ENCODE measurements around the gene CDK10.

Gene CDK10

GRCh38 chr16:89690392-89690901 lies 4.0 kb downstream of the CDK10 start:
- no peak overlapping the region for H3K56ac ChIP-seq (ENCODE audit: low read length)
- H2AK5ac ChIP-seq (ENCODE audit: low read length): no peak overlapping the region
- H2BK5ac ChIP-seq (ENCODE audit: low read length): no peak overlapping the region
- no peak overlapping the region for H3K9ac ChIP-seq (ENCODE audit: low read length)
- no peak overlapping the region for H3K23ac ChIP-seq (ENCODE audit: low read length)
- no peak overlapping the region for H3K4me3 ChIP-seq (ENCODE audit: low read length)
- no peak overlapping the region for H4K5ac ChIP-seq (ENCODE audit: low read length)
- H4K8ac ChIP-seq (ENCODE audit: low read depth, low read length): no peak overlapping the region
- H3K27me3 ChIP-seq (ENCODE audit: insufficient read depth, low read length, poor library complexity): no peaks in the 10 kb centered on the region
- H3K79me2 ChIP-seq (ENCODE audit: control insufficient read depth, insufficient read depth, low read length): peaks cover 5% of the 10 kb centered on the region
- WGBS (ENCODE audit: extremely low coverage, insufficient coverage, low lambda C conversion rate): no CpG with 5 or more reads among the region's 16 CpGs
- no peak overlapping the region for H3K4ac ChIP-seq (ENCODE audit: low read depth, low read length)
- DNase-seq: no peak
- H3K18ac ChIP-seq (ENCODE audit: low read length): no peak overlapping the region
- H2BK120ac ChIP-seq (ENCODE audit: low read depth, low read length): no peak overlapping the region
- H3K79me1 ChIP-seq (ENCODE audit: low read length): peaks cover 7% of the 10 kb centered on the region
- H3K4me2 ChIP-seq (ENCODE audit: low read length): no peak overlapping the region
- H3K27ac ChIP-seq (ENCODE audit: low read depth, low read length): no peak overlapping the region
- H3K4me1 ChIP-seq (ENCODE audit: control insufficient read depth, low read depth, low read length): peaks cover 2% of the 10 kb centered on the region
- peaks cover 10% of the 10 kb centered on the region for H3K36me3 ChIP-seq (ENCODE audit: control insufficient read depth, insufficient read depth, low read length)
- H2BK15ac ChIP-seq (replicated peaks; ENCODE audit: low read depth): no peak overlapping the region

GRCh38 chr16:89691231-89691985 lies 4.9 kb downstream of the CDK10 start:
- Histone ChIP-seq H3K36me3 (ENCODE audit: control insufficient read depth, insufficient read depth, low read length) (peaks cover 10% of the 10 kb centered on the region), H3K4me3 (ENCODE audit: low read length) (no peak overlapping the region), H3K9ac (ENCODE audit: low read length) (no peak overlapping the region), H2AK5ac (ENCODE audit: low read length) (no peak overlapping the region), H2BK15ac (replicated peaks; ENCODE audit: low read depth) (no peak overlapping the region), H3K4me1 (ENCODE audit: control insufficient read depth, low read depth, low read length) (peaks cover 2% of the 10 kb centered on the region), H2BK120ac (ENCODE audit: low read depth, low read length) (no peak overlapping the region), H2BK5ac (ENCODE audit: low read length) (no peak overlapping the region), H3K27ac (ENCODE audit: low read depth, low read length) (no peak overlapping the region), H3K79me2 (ENCODE audit: control insufficient read depth, insufficient read depth, low read length) (peaks cover 5% of the 10 kb centered on the region), H3K56ac (ENCODE audit: low read length) (no peak overlapping the region), H3K18ac (ENCODE audit: low read length) (no peak overlapping the region), H4K5ac (ENCODE audit: low read length) (no peak overlapping the region), H3K23ac (ENCODE audit: low read length) (no peak overlapping the region), H3K27me3 (ENCODE audit: insufficient read depth, low read length, poor library complexity) (no peaks in the 10 kb centered on the region), H4K8ac (ENCODE audit: low read depth, low read length) (no peak overlapping the region), H3K4me2 (ENCODE audit: low read length) (no peak overlapping the region), H3K79me1 (ENCODE audit: low read length) (peaks cover 7% of the 10 kb centered on the region), H3K4ac (ENCODE audit: low read depth, low read length) (no peak overlapping the region)
- whole genome bisulfite sequencing (ENCODE audit: extremely low coverage, insufficient coverage, low lambda C conversion rate): no CpG with 5 or more reads among the region's 21 CpGs
- no peak for DNase-seq

GRCh38 chr16:89691986-89692569 lies 5.6 kb downstream of the CDK10 start:
- Histone ChIP-seq H2AK5ac (ENCODE audit: low read length) (no peak overlapping the region), H3K4me3 (ENCODE audit: low read length) (no peak overlapping the region), H3K27me3 (ENCODE audit: insufficient read depth, low read length, poor library complexity) (no peaks in the 10 kb centered on the region), H3K23ac (ENCODE audit: low read length) (no peak overlapping the region), H3K4me1 (ENCODE audit: control insufficient read depth, low read depth, low read length) (peaks cover 2% of the 10 kb centered on the region), H3K27ac (ENCODE audit: low read depth, low read length) (no peak overlapping the region), H3K36me3 (ENCODE audit: control insufficient read depth, insufficient read depth, low read length) (peaks cover 12% of the 10 kb centered on the region), H2BK5ac (ENCODE audit: low read length) (no peak overlapping the region), H2BK15ac (replicated peaks; ENCODE audit: low read depth) (no peak overlapping the region), H3K79me1 (ENCODE audit: low read length) (peaks cover 7% of the 10 kb centered on the region), H3K18ac (ENCODE audit: low read length) (no peak overlapping the region), H3K56ac (ENCODE audit: low read length) (no peak overlapping the region), H3K9ac (ENCODE audit: low read length) (no peak overlapping the region), H4K5ac (ENCODE audit: low read length) (no peak overlapping the region), H2BK120ac (ENCODE audit: low read depth, low read length) (no peak overlapping the region), H3K4ac (ENCODE audit: low read depth, low read length) (no peak overlapping the region), H3K79me2 (ENCODE audit: control insufficient read depth, insufficient read depth, low read length) (peaks cover 5% of the 10 kb centered on the region), H4K8ac (ENCODE audit: low read depth, low read length) (no peak overlapping the region), H3K4me2 (ENCODE audit: low read length) (no peak overlapping the region)
- WGBS (ENCODE audit: extremely low coverage, insufficient coverage, low lambda C conversion rate): no CpG with 5 or more reads among the region's 13 CpGs
- DNase-seq: no peak

GRCh38 chr16:89693289-89693731 lies 6.8 kb downstream of the CDK10 start:
- no peaks in the 10 kb centered on the region for H3K79me2 ChIP-seq (ENCODE audit: control insufficient read depth, insufficient read depth, low read length)
- H3K18ac ChIP-seq (ENCODE audit: low read length): no peak overlapping the region
- no peak overlapping the region for H3K56ac ChIP-seq (ENCODE audit: low read length)
- H3K4me2 ChIP-seq (ENCODE audit: low read length): no peak overlapping the region
- H2AK5ac ChIP-seq (ENCODE audit: low read length): no peak overlapping the region
- H3K36me3 ChIP-seq (ENCODE audit: control insufficient read depth, insufficient read depth, low read length): peaks cover 12% of the 10 kb centered on the region
- no peaks in the 10 kb centered on the region for H3K4me1 ChIP-seq (ENCODE audit: control insufficient read depth, low read depth, low read length)
- H3K9ac ChIP-seq (ENCODE audit: low read length): no peak overlapping the region
- no peak overlapping the region for H3K23ac ChIP-seq (ENCODE audit: low read length)
- H3K4ac ChIP-seq (ENCODE audit: low read depth, low read length): no peak overlapping the region
- H3K27ac ChIP-seq (ENCODE audit: low read depth, low read length): no peak overlapping the region
- no CpG with 5 or more reads among the region's 11 CpGs for WGBS (ENCODE audit: extremely low coverage, insufficient coverage, low lambda C conversion rate)
- no peak for DNase-seq
- no peak overlapping the region for H4K8ac ChIP-seq (ENCODE audit: low read depth, low read length)
- no peak overlapping the region for H4K5ac ChIP-seq (ENCODE audit: low read length)
- H3K79me1 ChIP-seq (ENCODE audit: low read length): no peaks in the 10 kb centered on the region
- no peak overlapping the region for H3K4me3 ChIP-seq (ENCODE audit: low read length)
- no peak overlapping the region for H2BK120ac ChIP-seq (ENCODE audit: low read depth, low read length)
- no peaks in the 10 kb centered on the region for H3K27me3 ChIP-seq (ENCODE audit: insufficient read depth, low read length, poor library complexity)
- no peak overlapping the region for H2BK15ac ChIP-seq (replicated peaks; ENCODE audit: low read depth)
- H2BK5ac ChIP-seq (ENCODE audit: low read length): no peak overlapping the region

GRCh38 chr16:89693931-89694783 lies 7.7 kb downstream of the CDK10 start:
- no peak overlapping the region for H3K9ac ChIP-seq (ENCODE audit: low read length)
- H2BK15ac ChIP-seq (replicated peaks; ENCODE audit: low read depth): no peak overlapping the region
- no peaks in the 10 kb centered on the region for H3K79me1 ChIP-seq (ENCODE audit: low read length)
- H4K5ac ChIP-seq (ENCODE audit: low read length): no peak overlapping the region
- no peak overlapping the region for H2AK5ac ChIP-seq (ENCODE audit: low read length)
- H3K79me2 ChIP-seq (ENCODE audit: control insufficient read depth, insufficient read depth, low read length): no peaks in the 10 kb centered on the region
- no peak overlapping the region for H3K4me2 ChIP-seq (ENCODE audit: low read length)
- DNase-seq: no peak
- H3K4me3 ChIP-seq (ENCODE audit: low read length): no peak overlapping the region
- peaks cover 11% of the 10 kb centered on the region for H3K36me3 ChIP-seq (ENCODE audit: control insufficient read depth, insufficient read depth, low read length)
- no peaks in the 10 kb centered on the region for H3K27me3 ChIP-seq (ENCODE audit: insufficient read depth, low read length, poor library complexity)
- H2BK120ac ChIP-seq (ENCODE audit: low read depth, low read length): no peak overlapping the region
- H3K4me1 ChIP-seq (ENCODE audit: control insufficient read depth, low read depth, low read length): no peaks in the 10 kb centered on the region
- H3K27ac ChIP-seq (ENCODE audit: low read depth, low read length): no peak overlapping the region
- H3K18ac ChIP-seq (ENCODE audit: low read length): no peak overlapping the region
- no peak overlapping the region for H3K23ac ChIP-seq (ENCODE audit: low read length)
- H3K4ac ChIP-seq (ENCODE audit: low read depth, low read length): no peak overlapping the region
- no peak overlapping the region for H3K56ac ChIP-seq (ENCODE audit: low read length)
- no peak overlapping the region for H4K8ac ChIP-seq (ENCODE audit: low read depth, low read length)
- no peak overlapping the region for H2BK5ac ChIP-seq (ENCODE audit: low read length)
- WGBS (ENCODE audit: extremely low coverage, insufficient coverage, low lambda C conversion rate): no CpG with 5 or more reads among the region's 32 CpGs
